Neural cell (in vitro differentiated cells): ENCODE measurements around the gene SH3RF3. TPM values are rescaled to one million over a fixed set of nuclear protein-coding genes. Genes with fewer than 3 reads are reported as not detected.

Experiments
- H2AFZ ChIP-seq: fragments of 200-600, 300-800 bp; sonication (generic), shearing (Covaris generic); 2 replicates; pipeline ENCODE4 v1.6.0; 2014; ENCODE audit warnings: low read depth, mild to moderate bottlenecking, antibody characterized with exemption, low read length, moderate library complexity
- H3F3A ChIP-seq: fragments of 200-600 bp; shearing (Covaris generic); 2 replicates; pipeline ENCODE4 v1.6.1; 2016; ENCODE audit warnings: mild to moderate bottlenecking, moderate library complexity, mixed read lengths, antibody characterized with exemption, low read length; ENCODE audit not compliant: insufficient read depth, poor library complexity, severe bottlenecking
- H3K27ac ChIP-seq: fragments of 200-600, 300-800 bp; sonication (generic), shearing (Covaris generic); 2 replicates; pipeline ENCODE4 v1.5.1; 2014; ENCODE audit warnings: mild to moderate bottlenecking, low read length, moderate library complexity
- H3K27me3 ChIP-seq: fragments of 300-800, 200-600 bp; sonication (generic), shearing (Covaris generic); 2 replicates; pipeline ENCODE4 v1.6.0; 2014; ENCODE audit warnings: mild to moderate bottlenecking, low read depth, low read length, moderate library complexity; ENCODE audit not compliant: insufficient read depth
- H3K36me3 ChIP-seq: fragments of 300-800, 200-600 bp; sonication (generic), shearing (Covaris generic); 2 replicates; pipeline ENCODE4 v1.5.1; 2014; ENCODE audit warnings: mild to moderate bottlenecking, antibody characterized with exemption, low read length, moderate library complexity; ENCODE audit not compliant: insufficient read depth
- H3K4me2 ChIP-seq: fragments of 300-800, 200-600 bp; sonication (generic), shearing (Covaris generic); 2 replicates; pipeline ENCODE4 v1.6.0; 2014; ENCODE audit warnings: mild to moderate bottlenecking, low read length
- H3K4me3 ChIP-seq: fragments of 300-800, 200-600 bp; sonication (generic), shearing (Covaris generic); 2 replicates; pipeline ENCODE4 v1.5.1; 2014; ENCODE audit warnings: mild to moderate bottlenecking, low read length, moderate library complexity
- H3K79me2 ChIP-seq: fragments of 200-600 bp; shearing (Covaris generic); replicated peaks from 2 replicates; pipeline ENCODE4 v1.6.0; 2014; ENCODE audit warnings: mild to moderate bottlenecking, low read length, moderate library complexity; ENCODE audit not compliant: insufficient read depth
- H3K9ac ChIP-seq: fragments of 300-800, 200-600 bp; sonication (generic), shearing (Covaris generic); 2 replicates; pipeline ENCODE4 v1.6.1; 2016; ENCODE audit warnings: mild to moderate bottlenecking, low read length, mixed read lengths
- H3K9me2 ChIP-seq: fragments of 200-600 bp; shearing (Covaris generic); 2 replicates; pipeline ENCODE4 v1.6.1; 2016; ENCODE audit warnings: mild to moderate bottlenecking, low read length, mixed read lengths; ENCODE audit not compliant: insufficient read depth
- H3K9me3 ChIP-seq: fragments of 200-600, 300-800 bp; sonication (generic), shearing (Covaris generic); 2 replicates; pipeline ENCODE4 v1.6.1; 2016; ENCODE audit warnings: mild to moderate bottlenecking, mixed run types, low read length, moderate library complexity, mixed read lengths
- H4K20me1 ChIP-seq: fragments of 200-600 bp; shearing (Covaris generic); 2 replicates; pipeline ENCODE4 v1.6.1; 2016; ENCODE audit warnings: mild to moderate bottlenecking, mixed run types; ENCODE audit not compliant: insufficient read depth
- EP300 ChIP-seq: fragments of 450-650 bp; conservative IDR thresholded peaks from 2 replicates; pipeline ENCODE4 v1.6.1; 2014; ENCODE audit warnings: antibody characterized with exemption, mild to moderate bottlenecking, moderate library complexity; ENCODE audit not compliant: poor library complexity, severe bottlenecking
- EZH2 ChIP-seq: fragments of 200-600, 300-800 bp; shearing (Covaris generic), sonication (generic); IDR thresholded peaks from 2 replicates; pipeline ENCODE4 v1.6.1; 2014; ENCODE audit warnings: antibody characterized with exemption, low read length, borderline replicate concordance, mild to moderate bottlenecking; ENCODE audit not compliant: insufficient read depth, poor library complexity, severe bottlenecking
- MXI1 ChIP-seq: fragments of 450-650 bp; conservative IDR thresholded peaks from 2 replicates; pipeline ENCODE4 v1.6.1; 2014; ENCODE audit warnings: antibody characterized with exemption, mild to moderate bottlenecking; ENCODE audit not compliant: poor library complexity, severe bottlenecking
- POLR2AphosphoS5 ChIP-seq: IDR thresholded peaks from 2 replicates; pipeline ENCODE4 v1.6.1; 2012
- RAD21 ChIP-seq: fragments of 450-650 bp; conservative IDR thresholded peaks from 2 replicates; pipeline ENCODE4 v1.6.1; 2014; ENCODE audit warnings: antibody characterized with exemption, mild to moderate bottlenecking, moderate library complexity
- SMC3 ChIP-seq: fragments of 450-650 bp; conservative IDR thresholded peaks from 2 replicates; pipeline ENCODE4 v1.6.1; 2014; ENCODE audit warnings: antibody characterized with exemption, mild to moderate bottlenecking, moderate library complexity; ENCODE audit not compliant: poor library complexity
- TAF1 ChIP-seq: IDR thresholded peaks from 2 replicates; pipeline ENCODE4 v1.6.1; 2012; ENCODE audit warnings: low read depth
- polyA plus RNA-seq: library from polyadenylated mRNA; depleted of rRNA; stranded (reverse); fragments of >200 nt; gene quantifications from 2 replicates; pipeline ENCODE4 v1.2.3, GENCODE V29; 2014
- TF ChIP-seq, protein P1 (sequence below): fragments of 450-650 bp; IDR thresholded peaks from 2 replicates; pipeline ENCODE4 v1.5.1; 2014; ENCODE audit warnings: antibody characterized with exemption, mild to moderate bottlenecking, moderate library complexity; ENCODE audit not compliant: poor library complexity, severe bottlenecking
- TF ChIP-seq, protein P2 (sequence below): IDR thresholded peaks from 2 replicates; pipeline ENCODE4 v1.6.1; 2012; ENCODE audit warnings: borderline replicate concordance

The SH3RF3 gene
- polyA plus RNA-seq, 1 donor from 2014 or later, result 0.53 TPM

DNA sequence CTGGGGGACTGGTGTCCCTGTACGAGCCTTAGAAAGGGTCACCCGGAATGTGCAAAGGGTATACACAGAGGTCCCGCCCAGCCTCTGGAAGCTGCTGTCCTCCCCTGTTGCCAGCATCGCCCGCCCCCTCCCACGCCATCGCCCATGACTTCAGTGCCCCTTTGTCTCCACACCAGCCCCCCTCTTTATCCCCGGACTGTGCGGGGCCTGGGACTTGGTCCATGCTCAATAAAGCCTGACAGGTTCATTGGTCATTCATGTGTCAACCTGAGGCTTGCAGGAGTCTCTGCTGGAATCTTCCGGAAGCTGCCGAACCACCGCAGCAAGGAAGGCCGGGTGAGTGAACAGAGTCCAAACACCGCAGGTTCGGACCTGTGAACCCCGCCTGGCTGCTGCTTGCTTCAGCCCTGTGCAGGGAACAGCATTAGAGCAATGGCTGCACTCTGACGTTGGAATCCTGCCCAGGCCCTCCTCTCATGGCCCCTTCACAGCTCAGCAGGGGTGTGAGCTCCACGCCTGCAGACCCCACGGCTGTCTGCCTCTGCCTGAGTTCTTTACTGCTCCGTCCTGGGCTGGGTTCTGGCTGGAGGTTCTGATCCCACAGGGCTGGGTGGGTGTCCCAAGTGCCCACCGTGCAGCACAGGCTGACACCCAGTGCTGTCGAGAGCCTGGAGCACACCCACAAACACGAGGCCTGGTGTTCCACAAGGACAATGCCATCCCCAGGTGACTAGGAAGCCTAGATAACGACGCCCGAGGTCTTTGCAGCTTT lies 388.3 kb downstream of the SH3RF3 start:
- H3K9me3 ChIP-seq, result no peaks in the 10 kb centered on the region
- H3K27me3 ChIP-seq, result no peaks in the 10 kb centered on the region
- H3K36me3 ChIP-seq, result no peaks in the 10 kb centered on the region
- H4K20me1 ChIP-seq, result no peaks in the 10 kb centered on the region
- no peaks in the 10 kb centered on the region for H3F3A ChIP-seq
- no peak overlapping the region for H3K27ac ChIP-seq
- H3K79me2 ChIP-seq, result no peaks in the 10 kb centered on the region
- H2AFZ ChIP-seq, result no peak overlapping the region
- H3K4me3 ChIP-seq, result no peak overlapping the region
- no peaks in the 10 kb centered on the region for H3K9me2 ChIP-seq
- H3K4me2 ChIP-seq, result no peak overlapping the region
- H3K9ac ChIP-seq, result no peak overlapping the region
- TF ChIP-seq SMC3, result no peak
- no peak for TF ChIP-seq MXI1
- no peak for TF ChIP-seq EZH2
- no peak for TF ChIP-seq POLR2AphosphoS5
- no peak for TF ChIP-seq TAF1
- TF ChIP-seq, protein P1, sequence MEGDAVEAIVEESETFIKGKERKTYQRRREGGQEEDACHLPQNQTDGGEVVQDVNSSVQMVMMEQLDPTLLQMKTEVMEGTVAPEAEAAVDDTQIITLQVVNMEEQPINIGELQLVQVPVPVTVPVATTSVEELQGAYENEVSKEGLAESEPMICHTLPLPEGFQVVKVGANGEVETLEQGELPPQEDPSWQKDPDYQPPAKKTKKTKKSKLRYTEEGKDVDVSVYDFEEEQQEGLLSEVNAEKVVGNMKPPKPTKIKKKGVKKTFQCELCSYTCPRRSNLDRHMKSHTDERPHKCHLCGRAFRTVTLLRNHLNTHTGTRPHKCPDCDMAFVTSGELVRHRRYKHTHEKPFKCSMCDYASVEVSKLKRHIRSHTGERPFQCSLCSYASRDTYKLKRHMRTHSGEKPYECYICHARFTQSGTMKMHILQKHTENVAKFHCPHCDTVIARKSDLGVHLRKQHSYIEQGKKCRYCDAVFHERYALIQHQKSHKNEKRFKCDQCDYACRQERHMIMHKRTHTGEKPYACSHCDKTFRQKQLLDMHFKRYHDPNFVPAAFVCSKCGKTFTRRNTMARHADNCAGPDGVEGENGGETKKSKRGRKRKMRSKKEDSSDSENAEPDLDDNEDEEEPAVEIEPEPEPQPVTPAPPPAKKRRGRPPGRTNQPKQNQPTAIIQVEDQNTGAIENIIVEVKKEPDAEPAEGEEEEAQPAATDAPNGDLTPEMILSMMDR, result no peak
- no peak for TF ChIP-seq EP300
- TF ChIP-seq RAD21, result no peak
- TF ChIP-seq, protein P2, sequence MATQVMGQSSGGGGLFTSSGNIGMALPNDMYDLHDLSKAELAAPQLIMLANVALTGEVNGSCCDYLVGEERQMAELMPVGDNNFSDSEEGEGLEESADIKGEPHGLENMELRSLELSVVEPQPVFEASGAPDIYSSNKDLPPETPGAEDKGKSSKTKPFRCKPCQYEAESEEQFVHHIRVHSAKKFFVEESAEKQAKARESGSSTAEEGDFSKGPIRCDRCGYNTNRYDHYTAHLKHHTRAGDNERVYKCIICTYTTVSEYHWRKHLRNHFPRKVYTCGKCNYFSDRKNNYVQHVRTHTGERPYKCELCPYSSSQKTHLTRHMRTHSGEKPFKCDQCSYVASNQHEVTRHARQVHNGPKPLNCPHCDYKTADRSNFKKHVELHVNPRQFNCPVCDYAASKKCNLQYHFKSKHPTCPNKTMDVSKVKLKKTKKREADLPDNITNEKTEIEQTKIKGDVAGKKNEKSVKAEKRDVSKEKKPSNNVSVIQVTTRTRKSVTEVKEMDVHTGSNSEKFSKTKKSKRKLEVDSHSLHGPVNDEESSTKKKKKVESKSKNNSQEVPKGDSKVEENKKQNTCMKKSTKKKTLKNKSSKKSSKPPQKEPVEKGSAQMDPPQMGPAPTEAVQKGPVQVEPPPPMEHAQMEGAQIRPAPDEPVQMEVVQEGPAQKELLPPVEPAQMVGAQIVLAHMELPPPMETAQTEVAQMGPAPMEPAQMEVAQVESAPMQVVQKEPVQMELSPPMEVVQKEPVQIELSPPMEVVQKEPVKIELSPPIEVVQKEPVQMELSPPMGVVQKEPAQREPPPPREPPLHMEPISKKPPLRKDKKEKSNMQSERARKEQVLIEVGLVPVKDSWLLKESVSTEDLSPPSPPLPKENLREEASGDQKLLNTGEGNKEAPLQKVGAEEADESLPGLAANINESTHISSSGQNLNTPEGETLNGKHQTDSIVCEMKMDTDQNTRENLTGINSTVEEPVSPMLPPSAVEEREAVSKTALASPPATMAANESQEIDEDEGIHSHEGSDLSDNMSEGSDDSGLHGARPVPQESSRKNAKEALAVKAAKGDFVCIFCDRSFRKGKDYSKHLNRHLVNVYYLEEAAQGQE, result no peak

DNA sequence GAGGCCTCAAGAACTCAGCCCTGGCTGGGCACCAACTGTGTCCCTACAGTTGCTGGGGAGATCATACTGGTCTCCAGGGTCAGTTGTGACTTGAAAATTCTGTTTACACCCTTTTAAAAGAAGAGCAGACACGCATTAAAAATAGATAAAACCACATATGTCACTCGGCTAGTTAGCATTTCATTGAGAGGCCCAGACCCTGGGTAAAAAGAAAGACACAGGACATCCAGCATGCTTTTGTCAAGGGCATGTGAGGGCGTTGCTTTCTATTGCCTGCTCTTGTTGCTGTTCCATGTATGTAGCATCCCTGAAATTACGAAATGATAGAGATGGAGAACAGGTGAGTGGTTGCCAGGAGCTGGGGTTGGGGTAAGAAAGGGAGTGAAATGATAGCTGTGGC lies 390.5 kb downstream of the SH3RF3 start:
- no peak for TF ChIP-seq RAD21
- TF ChIP-seq EZH2, result no peak
- TF ChIP-seq, protein P2, result no peak
- no peak for TF ChIP-seq POLR2AphosphoS5
- no peak for TF ChIP-seq SMC3
- no peak for TF ChIP-seq MXI1
- TF ChIP-seq EP300, result no peak
- no peak for TF ChIP-seq TAF1
- TF ChIP-seq, protein P1, result no peak
- no peak overlapping the region for H3K27ac ChIP-seq
- H3K9me2 ChIP-seq, result no peaks in the 10 kb centered on the region
- no peak overlapping the region for H3K9ac ChIP-seq
- no peaks in the 10 kb centered on the region for H3F3A ChIP-seq
- H3K79me2 ChIP-seq, result no peaks in the 10 kb centered on the region
- no peaks in the 10 kb centered on the region for H4K20me1 ChIP-seq
- no peak overlapping the region for H3K4me2 ChIP-seq
- H3K27me3 ChIP-seq, result no peaks in the 10 kb centered on the region
- H3K9me3 ChIP-seq, result no peaks in the 10 kb centered on the region
- no peak overlapping the region for H3K4me3 ChIP-seq
- H2AFZ ChIP-seq, result no peak overlapping the region
- H3K36me3 ChIP-seq, result no peaks in the 10 kb centered on the region
